HepG2 (cell line): ENCODE data around the gene PLXND1. TPM values are rescaled to one million over a fixed set of nuclear protein-coding genes. Genes with fewer than 3 reads are reported as not detected.

Source experiments
- ATAC-seq: fragments of 200-7000 bp; cut with Tn5 transposase; 3 replicates; pipeline ENCODE4 v1.9.1; 2020; ENCODE audit warnings: mild to moderate bottlenecking, moderate library complexity
- BruUV-seq: library from RNA; stranded (reverse); fragments of 400-500 nt; replicated peaks from 2 replicates; lab custom pipeline; 2021; lab: Mats Ljungman, UMichigan
- CTCF ChIA-PET: fragments of 300-600 bp; formaldehyde crosslinking; extraction: SDS; loops from one replicate; lab custom pipeline; 2021; ENCODE audit warnings: low total read pairs, inconsistent platforms, low intra/inter-chr PET ratio; lab: Yijun Ruan, JAX
- POLR2A ChIA-PET: fragments of 350-600 bp; sonication (Branson Sonifier 250); formaldehyde crosslinking; loops from one replicate; lab custom pipeline; 2020; ENCODE audit warnings: antibody characterized with exemption, inconsistent platforms; lab: Yijun Ruan, JAX
- DNase-seq: peaks from one replicate; pipeline ENCODE4 v3.0.0-alpha.2; 2015; ENCODE audit warnings: low spot score
- FAIRE-seq: peaks from 3 replicates; lab custom pipeline; 2011; peaks lifted over from hg19 to GRCh38; lab: Jason Lieb, UNC
- H2AFZ ChIP-seq: one replicate; pipeline ENCODE4 v1.6.1; 2011; ENCODE audit warnings: low read length, inconsistent platforms
- H3K27ac ChIP-seq: fragments of 300-600 bp; 3 replicates; pipeline ENCODE4 v1.8.0; 2011; ENCODE audit warnings: mixed run types, mild to moderate bottlenecking, mixed read lengths, low read length, inconsistent platforms; ENCODE audit not compliant: insufficient read depth; ENCODE audit errors: extremely low read length
- H3K27me3 ChIP-seq, 2 experiments: fragments of 200-600 bp in 1 of 2; 2 replicates in 1 of 2; 3 replicates in 1 of 2; pipeline versions ENCODE4 v1.6.0 to v1.8.0; 2011; ENCODE audit warnings: low read length in 2 of 2, mild to moderate bottlenecking in 2 of 2, moderate library complexity in 2 of 2, inconsistent platforms in 1 of 2; ENCODE audit not compliant: insufficient read depth in 2 of 2, control insufficient read depth in 1 of 2
- H3K36me3 ChIP-seq, 2 experiments: fragments of 200-600 bp in 1 of 2; replicated peaks in 1 of 2; 2 replicates in 1 of 2; 3 replicates in 1 of 2; pipeline versions ENCODE4 v1.5.1 to v1.8.0; 2011; ENCODE audit warnings: low read length in 2 of 2, inconsistent platforms in 1 of 2; ENCODE audit not compliant: insufficient read depth in 2 of 2, control insufficient read depth in 1 of 2
- H3K4me1 ChIP-seq: 2 replicates; pipeline ENCODE4 v1.5.1; 2012; ENCODE audit warnings: low read length, inconsistent platforms; ENCODE audit not compliant: insufficient read depth
- H3K4me2 ChIP-seq: 2 replicates; pipeline ENCODE4 v1.6.0; 2011; ENCODE audit warnings: low read depth, low read length, inconsistent platforms
- H3K4me3 ChIP-seq, 3 experiments: fragments of 200-600 bp in 1 of 3; sonication (generic), shearing (Covaris generic) in 1 of 3; replicated peaks in 1 of 3; 2 replicates each; pipeline ENCODE4 v1.5.1; 2011 to 2016; ENCODE audit warnings: low read length in 3 of 3, inconsistent platforms in 2 of 3, low read depth in 2 of 3, mild to moderate bottlenecking in 2 of 3, control low read depth in 1 of 3, mixed read lengths in 1 of 3; ENCODE audit not compliant: insufficient read depth in 1 of 3
- H3K79me2 ChIP-seq: one replicate; pipeline ENCODE4 v1.6.1; 2011; ENCODE audit warnings: low read length, inconsistent platforms; ENCODE audit not compliant: insufficient read depth
- H3K9ac ChIP-seq: 2 replicates; pipeline ENCODE4 v1.6.0; 2011; ENCODE audit warnings: mild to moderate bottlenecking, low read depth, low read length, inconsistent platforms; ENCODE audit not compliant: insufficient read depth
- H3K9me3 ChIP-seq: 2 replicates; pipeline ENCODE4 v1.5.1; 2012; ENCODE audit warnings: mild to moderate bottlenecking, low read length
- H4K20me1 ChIP-seq: 2 replicates; pipeline ENCODE4 v1.6.0; 2011; ENCODE audit warnings: inconsistent platforms, mild to moderate bottlenecking, low read length, moderate library complexity; ENCODE audit not compliant: insufficient read depth
- AGO2 ChIP-seq: fragments of 200-400 bp; formaldehyde crosslinking; optimal IDR thresholded peaks from 2 replicates; pipeline ENCODE3; 2017; ENCODE audit warnings: mild to moderate bottlenecking, low read depth, low read length, moderate library complexity
- CENPX ChIP-seq: sonication (generic); formaldehyde crosslinking; IDR thresholded peaks from 2 replicates; pipeline ENCODE4 v1.9.0; 2021; ENCODE audit warnings: mild to moderate bottlenecking, missing genetic modification reagents, moderate library complexity
- FIP1L1 ChIP-seq: fragments of 200-400 bp; formaldehyde crosslinking; IDR thresholded peaks from 2 replicates; pipeline ENCODE4 v1.6.1; 2018; ENCODE audit warnings: low read depth, mild to moderate bottlenecking, low read length, moderate library complexity, borderline replicate concordance; ENCODE audit not compliant: insufficient read depth
- GABPB1 ChIP-seq: IDR thresholded peaks from 2 replicates; pipeline ENCODE4 v1.6.1; 2016; ENCODE audit warnings: mild to moderate bottlenecking, missing genetic modification reagents, moderate library complexity, missing compliant biosample characterization
- HDAC1 ChIP-seq: sonication (generic); formaldehyde crosslinking; IDR thresholded peaks from 2 replicates; pipeline ENCODE4 v1.5.1; 2020; ENCODE audit warnings: mild to moderate bottlenecking, missing genetic modification reagents
- NCOA2 ChIP-seq: sonication (generic); formaldehyde crosslinking; IDR thresholded peaks from 2 replicates; pipeline ENCODE4 v1.8.0; 2022; ENCODE audit warnings: inconsistent platforms
- NR3C1 ChIP-seq: sonication (generic); formaldehyde crosslinking; IDR thresholded peaks from 2 replicates; pipeline ENCODE4 v1.4.0; 2020; ENCODE audit warnings: missing genetic modification reagents
- ZFP36L2 ChIP-seq: sonication (generic); formaldehyde crosslinking; IDR thresholded peaks from 2 replicates; pipeline ENCODE4 v1.4.0; 2020; ENCODE audit warnings: missing genetic modification reagents
- ZNF101 ChIP-seq: sonication (generic); formaldehyde crosslinking; IDR thresholded peaks from 2 replicates; pipeline ENCODE4 v1.4.0; 2020; ENCODE audit warnings: mild to moderate bottlenecking, low read depth, missing genetic modification reagents, borderline replicate concordance
- ZNF337 ChIP-seq: sonication (generic); formaldehyde crosslinking; IDR thresholded peaks from 2 replicates; pipeline ENCODE4 v1.5.1; 2020; ENCODE audit warnings: missing genetic modification reagents, low read depth, mild to moderate bottlenecking, borderline replicate concordance
- ZNF747 ChIP-seq: sonication (generic); formaldehyde crosslinking; IDR thresholded peaks from 2 replicates; pipeline ENCODE4 v1.8.1; 2023; ENCODE audit warnings: missing genetic modification reagents, mild to moderate bottlenecking, borderline replicate concordance
- ZSCAN20 ChIP-seq: sonication (generic); formaldehyde crosslinking; IDR thresholded peaks from 2 replicates; pipeline ENCODE4 v1.4.0; 2020; ENCODE audit warnings: missing genetic modification reagents, mild to moderate bottlenecking, borderline replicate concordance
- ZSCAN25 ChIP-seq: sonication (generic); formaldehyde crosslinking; IDR thresholded peaks from 2 replicates; pipeline ENCODE4 v1.8.0; 2022; ENCODE audit warnings: mild to moderate bottlenecking, missing genetic modification reagents
- WGBS: methylation state at CpG from one replicate; pipeline ENCODE4 v1.1.6; 2017; ENCODE audit warnings: low lambda C conversion rate; 5-methylcytosine and 5-hydroxymethylcytosine counted together
- in situ Hi-C: cut with HindIII; loops from 2 replicates; pipeline ENCODE4 v1.10.0; 2017; ENCODE audit warnings: low pct_unique_long_range_greater_than_20kb; ENCODE audit not compliant: extremely low pct_ligation_motif_present
- intact Hi-C: fragments of 100-400 bp; cut with micrococcal nuclease; formaldehyde crosslinking; loops from one replicate; pipeline ENCODE4 v1.10.0; 2022; ENCODE audit not compliant: unreplicated experiment
- polyA plus RNA-seq, 8 experiments: library from polyadenylated mRNA; depleted of rRNA in 3 of 8; stranded (reverse) in 7 of 8; unstranded in 1 of 8; fragments of >200 nt; fragmentation: Illumina TruSeq in 4 of 8; extraction: Trizol in 4 of 8; gene quantifications; 2 replicates each; pipeline versions ENCODE4 v1.2.1 to v1.2.3, GENCODE V29; 2011 to 2016; ENCODE audit warnings: low read depth in 4 of 8, missing spikeins in 1 of 8, mixed read lengths in 1 of 8; ENCODE audit not compliant: insufficient read depth in 1 of 8
- total RNA-seq, 5 experiments: library from RNA; depleted of rRNA; stranded (reverse); fragments of >200 nt; fragmentation: Illumina TruSeq; extraction: Trizol; gene quantifications; 2 replicates each; pipeline ENCODE4 v1.2.3, GENCODE V29; 2016; ENCODE audit warnings: low read depth in 1 of 5
- TF ChIP-seq, protein P1 (sequence below): IDR thresholded peaks from 2 replicates; pipeline ENCODE4 v1.6.1; 2012; ENCODE audit warnings: low read length, improper control_type of control experiment
- TF ChIP-seq, protein P2 (sequence below): sonication (generic); formaldehyde crosslinking; conservative IDR thresholded peaks from 2 replicates; pipeline ENCODE4 v1.5.0; 2020; ENCODE audit warnings: missing genetic modification reagents
- TF ChIP-seq, protein P3 (sequence below): sonication (generic); formaldehyde crosslinking; IDR thresholded peaks from 2 replicates; pipeline ENCODE4 v1.5.0; 2020; ENCODE audit warnings: mild to moderate bottlenecking, missing genetic modification reagents, borderline replicate concordance

Gene PLXND1
- total and polyA plus RNA-seq, 2 of the 13 experiments (the other 11 are each of a cell fraction or from before 2014, with no cell fraction given): 15.9 to 42.0 TPM

DNA sequence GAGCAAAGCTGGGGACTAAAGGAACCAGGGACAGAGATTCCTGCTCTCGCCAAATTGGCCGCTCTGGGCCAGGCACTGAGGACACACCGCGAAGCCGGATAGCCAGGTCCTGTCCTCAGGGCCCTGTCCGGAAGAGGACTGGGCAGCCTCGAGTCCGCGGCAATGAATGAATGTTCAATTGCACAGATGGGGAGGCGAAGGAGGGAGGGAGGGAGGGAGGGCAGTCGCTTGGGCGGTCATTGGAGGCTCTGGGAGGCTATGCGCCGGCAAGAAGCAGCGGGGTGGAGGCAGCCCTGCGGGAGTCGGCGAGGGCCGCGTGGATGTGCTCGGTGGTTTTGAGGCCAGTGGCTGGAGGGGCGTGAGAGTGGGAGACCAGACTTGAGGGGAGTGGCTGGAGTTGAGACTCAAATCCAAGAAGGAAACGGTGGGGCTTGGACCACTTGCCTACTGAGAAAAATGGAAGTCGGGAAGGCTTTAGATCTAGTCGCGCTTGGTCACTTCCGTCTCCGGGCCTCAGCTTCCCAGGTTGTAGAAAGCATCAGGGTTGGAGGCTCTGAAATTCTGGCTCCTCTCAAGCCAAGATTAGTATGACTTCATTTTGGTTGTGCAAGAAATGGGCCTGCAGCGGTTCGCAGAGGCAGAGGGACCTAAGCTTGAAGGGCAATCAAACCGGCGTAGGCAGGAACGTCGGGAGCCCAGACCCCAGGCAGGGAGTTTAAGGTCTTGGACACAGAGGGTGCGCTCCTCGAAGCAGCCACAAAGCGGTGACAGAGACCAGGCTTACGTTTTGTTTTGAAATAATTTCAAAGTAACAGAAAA, 21.1 kb upstream of the PLXND1 start:
- H3K4me2 ChIP-seq: peak overlapping the region; percentile 99
- H3K79me2 ChIP-seq: peaks cover 8% of the 10 kb centered on the region
- WGBS: 1% methylated on average over 33 of the region's 38 CpGs
- H3K9ac ChIP-seq: peak overlapping the region; percentile 89
- intact Hi-C loops: loop anchor here (1.0 to 10.0 kb wide), 6 partner anchors 15 to 307 kb away; no protein-coding TSS in a partner anchor
- peak overlapping the region; percentile 95 for H3K27ac ChIP-seq
- no peaks in the 10 kb centered on the region for H3K36me3 ChIP-seq
- CTCF ChIA-PET: interaction anchor here (1.0 to 2.5 kb wide), 5 partner anchors 138 to 307 kb away, joined by 3 to 23 read pairs (median 4); no protein-coding TSS in a partner anchor
- TSS peak; percentile 81 for BruUV-seq
- POLR2A ChIA-PET: interaction anchor here (1.0 to 5.4 kb wide), 13 partner anchors 11 to 484 kb away, joined by 3 to 107 read pairs (median 6); partner anchors contain the start of gene PLXND1
- no peak overlapping the region for H2AFZ ChIP-seq
- H3K4me3 ChIP-seq: peak overlapping the region; percentile 67 to 97 (median 76)
- DNase-seq (peak; percentile 77), FAIRE-seq (peak; percentile 28), ATAC-seq (peak; percentile 48)
- no peaks in the 10 kb centered on the region for H3K9me3 ChIP-seq
- in situ Hi-C loops: loop anchor here (5.0 kb wide), 2 partner anchors 205 to 305 kb away; no protein-coding TSS in a partner anchor
- peaks cover 63% of the 10 kb centered on the region for H3K4me1 ChIP-seq
- no peaks in the 10 kb centered on the region; a peak in 1 of 5 replicates for H3K27me3 ChIP-seq
- H4K20me1 ChIP-seq: no peaks in the 10 kb centered on the region
- peak; percentile 15; the same call in 1 of the 2 replicates for TF ChIP-seq GABPB1 (CRISPR knock-in tag)
- TF ChIP-seq, protein P1, sequence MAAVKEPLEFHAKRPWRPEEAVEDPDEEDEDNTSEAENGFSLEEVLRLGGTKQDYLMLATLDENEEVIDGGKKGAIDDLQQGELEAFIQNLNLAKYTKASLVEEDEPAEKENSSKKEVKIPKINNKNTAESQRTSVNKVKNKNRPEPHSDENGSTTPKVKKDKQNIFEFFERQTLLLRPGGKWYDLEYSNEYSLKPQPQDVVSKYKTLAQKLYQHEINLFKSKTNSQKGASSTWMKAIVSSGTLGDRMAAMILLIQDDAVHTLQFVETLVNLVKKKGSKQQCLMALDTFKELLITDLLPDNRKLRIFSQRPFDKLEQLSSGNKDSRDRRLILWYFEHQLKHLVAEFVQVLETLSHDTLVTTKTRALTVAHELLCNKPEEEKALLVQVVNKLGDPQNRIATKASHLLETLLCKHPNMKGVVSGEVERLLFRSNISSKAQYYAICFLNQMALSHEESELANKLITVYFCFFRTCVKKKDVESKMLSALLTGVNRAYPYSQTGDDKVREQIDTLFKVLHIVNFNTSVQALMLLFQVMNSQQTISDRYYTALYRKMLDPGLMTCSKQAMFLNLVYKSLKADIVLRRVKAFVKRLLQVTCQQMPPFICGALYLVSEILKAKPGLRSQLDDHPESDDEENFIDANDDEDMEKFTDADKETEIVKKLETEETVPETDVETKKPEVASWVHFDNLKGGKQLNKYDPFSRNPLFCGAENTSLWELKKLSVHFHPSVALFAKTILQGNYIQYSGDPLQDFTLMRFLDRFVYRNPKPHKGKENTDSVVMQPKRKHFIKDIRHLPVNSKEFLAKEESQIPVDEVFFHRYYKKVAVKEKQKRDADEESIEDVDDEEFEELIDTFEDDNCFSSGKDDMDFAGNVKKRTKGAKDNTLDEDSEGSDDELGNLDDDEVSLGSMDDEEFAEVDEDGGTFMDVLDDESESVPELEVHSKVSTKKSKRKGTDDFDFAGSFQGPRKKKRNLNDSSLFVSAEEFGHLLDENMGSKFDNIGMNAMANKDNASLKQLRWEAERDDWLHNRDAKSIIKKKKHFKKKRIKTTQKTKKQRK: no peak
- TF ChIP-seq ZSCAN25 (CRISPR knock-in tag): no peak
- TF ChIP-seq HDAC1: no peak
- TF ChIP-seq FIP1L1: no peak
- TF ChIP-seq NR3C1 (CRISPR knock-in tag): no peak
- TF ChIP-seq CENPX (CRISPR knock-in tag): no peak
- TF ChIP-seq, protein P2, sequence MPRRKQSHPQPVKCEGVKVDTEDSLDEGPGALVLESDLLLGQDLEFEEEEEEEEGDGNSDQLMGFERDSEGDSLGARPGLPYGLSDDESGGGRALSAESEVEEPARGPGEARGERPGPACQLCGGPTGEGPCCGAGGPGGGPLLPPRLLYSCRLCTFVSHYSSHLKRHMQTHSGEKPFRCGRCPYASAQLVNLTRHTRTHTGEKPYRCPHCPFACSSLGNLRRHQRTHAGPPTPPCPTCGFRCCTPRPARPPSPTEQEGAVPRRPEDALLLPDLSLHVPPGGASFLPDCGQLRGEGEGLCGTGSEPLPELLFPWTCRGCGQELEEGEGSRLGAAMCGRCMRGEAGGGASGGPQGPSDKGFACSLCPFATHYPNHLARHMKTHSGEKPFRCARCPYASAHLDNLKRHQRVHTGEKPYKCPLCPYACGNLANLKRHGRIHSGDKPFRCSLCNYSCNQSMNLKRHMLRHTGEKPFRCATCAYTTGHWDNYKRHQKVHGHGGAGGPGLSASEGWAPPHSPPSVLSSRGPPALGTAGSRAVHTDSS (CRISPR knock-in tag): no peak
- no peak for TF ChIP-seq ZSCAN20
- no peak for TF ChIP-seq ZNF337 (CRISPR knock-in tag)
- no peak for TF ChIP-seq NCOA2 (CRISPR knock-in tag)
- TF ChIP-seq ZFP36L2: no peak
- TF ChIP-seq, protein P3, sequence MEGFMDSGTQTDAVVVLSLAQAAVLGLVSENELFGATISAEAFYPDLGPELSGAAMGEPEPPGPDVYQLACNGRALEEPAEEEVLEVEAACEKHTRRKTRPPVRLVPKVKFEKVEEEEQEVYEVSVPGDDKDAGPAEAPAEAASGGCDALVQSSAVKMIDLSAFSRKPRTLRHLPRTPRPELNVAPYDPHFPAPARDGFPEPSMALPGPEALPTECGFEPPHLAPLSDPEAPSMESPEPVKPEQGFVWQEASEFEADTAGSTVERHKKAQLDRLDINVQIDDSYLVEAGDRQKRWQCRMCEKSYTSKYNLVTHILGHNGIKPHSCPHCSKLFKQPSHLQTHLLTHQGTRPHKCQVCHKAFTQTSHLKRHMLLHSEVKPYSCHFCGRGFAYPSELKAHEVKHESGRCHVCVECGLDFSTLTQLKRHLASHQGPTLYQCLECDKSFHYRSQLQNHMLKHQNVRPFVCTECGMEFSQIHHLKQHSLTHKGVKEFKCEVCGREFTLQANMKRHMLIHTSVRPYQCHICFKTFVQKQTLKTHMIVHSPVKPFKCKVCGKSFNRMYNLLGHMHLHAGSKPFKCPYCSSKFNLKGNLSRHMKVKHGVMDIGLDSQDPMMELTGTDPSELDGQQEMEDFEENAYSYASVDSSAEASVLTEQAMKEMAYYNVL (CRISPR knock-in tag): no peak
- peak; percentile 93 for TF ChIP-seq AGO2
- 0 out of 2 replicates have a peak, but pooled peaks have one; percentile 19 for TF ChIP-seq ZNF747 (CRISPR knock-in tag)
- no peak for TF ChIP-seq ZNF101 (CRISPR knock-in tag)
